ENCODE measurements around the gene MYH7B.

The MYH7B gene

GRCh38 chr20:35004749-35005462 is 49.2 kb downstream of the MYH7B start:
- TF ChIP-seq, protein P1, sequence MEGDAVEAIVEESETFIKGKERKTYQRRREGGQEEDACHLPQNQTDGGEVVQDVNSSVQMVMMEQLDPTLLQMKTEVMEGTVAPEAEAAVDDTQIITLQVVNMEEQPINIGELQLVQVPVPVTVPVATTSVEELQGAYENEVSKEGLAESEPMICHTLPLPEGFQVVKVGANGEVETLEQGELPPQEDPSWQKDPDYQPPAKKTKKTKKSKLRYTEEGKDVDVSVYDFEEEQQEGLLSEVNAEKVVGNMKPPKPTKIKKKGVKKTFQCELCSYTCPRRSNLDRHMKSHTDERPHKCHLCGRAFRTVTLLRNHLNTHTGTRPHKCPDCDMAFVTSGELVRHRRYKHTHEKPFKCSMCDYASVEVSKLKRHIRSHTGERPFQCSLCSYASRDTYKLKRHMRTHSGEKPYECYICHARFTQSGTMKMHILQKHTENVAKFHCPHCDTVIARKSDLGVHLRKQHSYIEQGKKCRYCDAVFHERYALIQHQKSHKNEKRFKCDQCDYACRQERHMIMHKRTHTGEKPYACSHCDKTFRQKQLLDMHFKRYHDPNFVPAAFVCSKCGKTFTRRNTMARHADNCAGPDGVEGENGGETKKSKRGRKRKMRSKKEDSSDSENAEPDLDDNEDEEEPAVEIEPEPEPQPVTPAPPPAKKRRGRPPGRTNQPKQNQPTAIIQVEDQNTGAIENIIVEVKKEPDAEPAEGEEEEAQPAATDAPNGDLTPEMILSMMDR (IDR thresholded peaks at IDR 0.05; ENCODE audit: control extremely low read depth, extremely low read depth, low read depth, missing control alignments): no peak
- POLR2A ChIA-PET: no interaction called here

More at GRCh38 chr20:35004749-35005462, 49.2 kb downstream of the MYH7B start:
- no peak for DNase-seq (ENCODE audit: extremely low spot score)
- CTCF ChIA-PET: interaction anchor here (0.8 to 2.1 kb wide), 2 partner anchors 129 to 131 kb away, joined by 3 to 5 read pairs; no protein-coding TSS in a partner anchor
